22Rv1 (cell line): ENCODE results near the gene GYG2.
A peak's percentile ranks its signal among the peaks of the same experiment; 100 is the strongest.

Experiments used
- H3K27ac ChIP-seq: fragments of 450-650 bp; 2 replicates; pipeline ENCODE4 v1.5.1; 2017
- CTCF ChIP-seq: fragments of 450-650 bp; IDR thresholded peaks from 2 replicates; pipeline ENCODE4 v1.5.1; 2017; ENCODE audit warnings: mild to moderate bottlenecking
- ZFX ChIP-seq: fragments of 450-650 bp; IDR thresholded peaks from 2 replicates; pipeline ENCODE4 v1.6.1; 2017; ENCODE audit warnings: antibody characterized with exemption, borderline replicate concordance

Gene GYG2

GRCh38 chrX:2828344-2828958 lies at the start of gene GYG2:
GYG2 (plus strand) TSS chrX:2828930; CDS start chrX:2830189, 1,259 bp downstream.
- no peak within 1 kb of the TSS for H3K27ac ChIP-seq
- TF ChIP-seq ZFX (no peak), CTCF (no peak)

- peak overlapping the region; percentile 68 for H3K27ac ChIP-seq
Observed at GRCh38 chrX:2780472-2781225, 48.1 kb upstream of the GYG2 start.

DNA sequence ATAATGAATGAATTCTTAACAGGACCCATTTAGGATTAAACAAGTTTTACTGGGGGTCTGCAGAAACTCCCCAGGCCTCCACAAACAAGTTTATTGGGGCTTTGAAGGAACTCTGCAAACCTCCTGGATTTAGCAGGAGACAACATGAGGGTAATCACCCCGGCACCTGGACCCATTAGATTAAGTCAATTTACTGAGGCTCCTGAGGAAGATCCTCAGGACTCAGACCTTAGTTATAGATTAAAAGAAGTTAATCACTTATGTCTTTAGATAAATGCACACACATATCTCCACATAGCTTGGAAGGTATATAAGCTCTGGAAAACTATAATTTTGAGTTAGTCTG lies 47.5 kb upstream of the GYG2 start:
- H3K27ac ChIP-seq = peak overlapping the region; percentile 68

GRCh38 chrX:2781698-2782097 lies 47.0 kb upstream of the GYG2 start:
- no peak overlapping the region for H3K27ac ChIP-seq
- TF ChIP-seq CTCF (no peak), ZFX (no peak)

More for the DNA sequence above, 47.5 kb upstream of the GYG2 start:
- TF ChIP-seq ZFX (no peak), CTCF (no peak)

DNA sequence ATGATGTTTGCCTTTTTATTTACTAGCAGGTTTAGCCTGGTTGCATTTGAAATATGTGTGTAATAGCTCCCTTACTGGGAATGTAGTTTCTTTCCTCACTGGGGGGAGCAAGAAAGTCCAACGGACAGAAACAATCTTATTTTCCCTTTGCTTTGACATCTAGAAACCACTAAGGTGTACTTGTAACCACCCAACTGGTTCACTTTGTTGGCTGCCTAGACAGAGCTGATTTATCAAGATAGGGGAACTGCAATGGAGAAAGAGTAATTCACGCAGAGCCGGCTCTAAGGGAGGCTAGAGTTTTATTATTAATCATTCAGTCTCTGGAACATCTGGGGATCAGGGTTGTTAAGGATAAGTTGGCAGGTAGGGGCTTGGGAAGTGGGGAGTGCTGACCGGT lies 46.6 kb upstream of the GYG2 start:
- no peak for TF ChIP-seq ZFX
- no peak for TF ChIP-seq CTCF

GRCh38 chrX:2782778-2783177 lies 46.0 kb upstream of the GYG2 start:
- TF ChIP-seq CTCF (no peak), ZFX (no peak)
- H3K27ac ChIP-seq = no peak overlapping the region

More for the DNA sequence above, 46.6 kb upstream of the GYG2 start:
- H3K27ac ChIP-seq = no peak overlapping the region

GRCh38 chrX:2784026-2784425 lies 44.7 kb upstream of the GYG2 start:
- no peak overlapping the region for H3K27ac ChIP-seq
- TF ChIP-seq ZFX (no peak), CTCF (no peak)
